Calu3 (cell line): ENCODE results near the gene CIB2. TPM values are rescaled to one million over a fixed set of nuclear protein-coding genes. Genes with fewer than 3 reads are reported as not detected.

ENCODE experiments used
- BruUV-seq: library from RNA; stranded (reverse); fragments of 400-500 nt; replicated peaks from 2 replicates; lab custom pipeline; 2021; lab: Mats Ljungman, UMichigan
- CTCF ChIA-PET: fragments of 300-600 bp; sonication (Branson Sonifier 250); formaldehyde crosslinking; loops from one replicate; lab custom pipeline; 2022; ENCODE audit warnings: antibody characterized with exemption; lab: Charles Lee
- DNase-seq: peaks from one replicate; pipeline ENCODE4 v3.0.0; 2022
- H3K27ac Mint-ChIP-seq: one replicate; pipeline ENCODE4 v1.8.0; 2022; ENCODE audit warnings: mixed read lengths; ENCODE audit not compliant: unreplicated experiment
- H3K27me3 Mint-ChIP-seq: one replicate; pipeline ENCODE4 v1.8.0; 2022; ENCODE audit warnings: mixed read lengths; ENCODE audit not compliant: unreplicated experiment
- H3K36me3 Mint-ChIP-seq: one replicate; pipeline ENCODE4 v1.8.0; 2022; ENCODE audit warnings: mild to moderate bottlenecking, moderate library complexity, mixed read lengths; ENCODE audit not compliant: insufficient read depth, unreplicated experiment
- H3K4me1 Mint-ChIP-seq: one replicate; pipeline ENCODE4 v1.8.0; 2022; ENCODE audit warnings: mild to moderate bottlenecking, low read depth, mixed read lengths; ENCODE audit not compliant: unreplicated experiment
- H3K4me3 Mint-ChIP-seq: one replicate; pipeline ENCODE4 v1.8.0; 2022; ENCODE audit warnings: mild to moderate bottlenecking, low read depth, moderate library complexity, mixed read lengths; ENCODE audit not compliant: unreplicated experiment
- H3K9me3 Mint-ChIP-seq: one replicate; pipeline ENCODE4 v1.8.0; 2022; ENCODE audit warnings: low read depth, mixed read lengths; ENCODE audit not compliant: unreplicated experiment
- intact Hi-C: fragments of 100-400 bp; cut with micrococcal nuclease; formaldehyde crosslinking; loops from one replicate; pipeline ENCODE4 v1.10.0; 2022; ENCODE audit not compliant: unreplicated experiment
- total RNA-seq: library from RNA; stranded (reverse); gene quantifications from 2 replicates; pipeline ENCODE4 v1.2.3, GENCODE V29; 2022
- TF ChIP-seq, protein P1 (sequence below): fragments of 200-600 bp; IDR thresholded peaks from one replicate; pipeline ENCODE4 v1.8.0; 2022; ENCODE audit warnings: antibody characterized with exemption; ENCODE audit not compliant: unreplicated experiment

The CIB2 gene
- total RNA-seq, 1 experiment from 2014 or later = 15.7 TPM

DNA sequence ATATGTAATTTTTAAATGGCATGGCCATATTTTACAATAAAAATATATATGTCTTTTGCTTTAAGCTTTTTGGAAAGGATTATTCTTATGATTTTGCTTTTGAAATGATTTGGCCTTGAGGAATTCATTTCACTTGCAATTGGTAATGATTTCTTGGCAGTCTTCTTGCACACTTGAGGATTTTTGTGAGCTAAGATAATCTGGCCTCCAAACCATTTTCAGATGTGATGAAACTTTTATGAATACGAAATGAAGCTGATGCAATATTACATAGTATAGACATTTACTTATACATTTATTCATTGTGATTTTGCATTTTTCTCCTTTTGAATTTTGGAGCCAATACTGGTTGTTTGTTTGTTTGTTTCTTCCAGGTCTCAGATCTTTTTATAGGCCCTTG, 45.3 kb downstream of the CIB2 start:
- intact Hi-C loops = no loop called here
- H3K27ac Mint-ChIP-seq = no peak overlapping the region
- DNase-seq = no peak
- no TSS peak for BruUV-seq
- peaks cover 16% of the 10 kb centered on the region for H3K4me1 Mint-ChIP-seq
- no peaks in the 10 kb centered on the region for H3K9me3 Mint-ChIP-seq
- CTCF ChIA-PET = no interaction called here
- H3K27me3 Mint-ChIP-seq = no peaks in the 10 kb centered on the region
- no peak overlapping the region for H3K4me3 Mint-ChIP-seq
- H3K36me3 Mint-ChIP-seq = no peaks in the 10 kb centered on the region
- TF ChIP-seq, protein P1, sequence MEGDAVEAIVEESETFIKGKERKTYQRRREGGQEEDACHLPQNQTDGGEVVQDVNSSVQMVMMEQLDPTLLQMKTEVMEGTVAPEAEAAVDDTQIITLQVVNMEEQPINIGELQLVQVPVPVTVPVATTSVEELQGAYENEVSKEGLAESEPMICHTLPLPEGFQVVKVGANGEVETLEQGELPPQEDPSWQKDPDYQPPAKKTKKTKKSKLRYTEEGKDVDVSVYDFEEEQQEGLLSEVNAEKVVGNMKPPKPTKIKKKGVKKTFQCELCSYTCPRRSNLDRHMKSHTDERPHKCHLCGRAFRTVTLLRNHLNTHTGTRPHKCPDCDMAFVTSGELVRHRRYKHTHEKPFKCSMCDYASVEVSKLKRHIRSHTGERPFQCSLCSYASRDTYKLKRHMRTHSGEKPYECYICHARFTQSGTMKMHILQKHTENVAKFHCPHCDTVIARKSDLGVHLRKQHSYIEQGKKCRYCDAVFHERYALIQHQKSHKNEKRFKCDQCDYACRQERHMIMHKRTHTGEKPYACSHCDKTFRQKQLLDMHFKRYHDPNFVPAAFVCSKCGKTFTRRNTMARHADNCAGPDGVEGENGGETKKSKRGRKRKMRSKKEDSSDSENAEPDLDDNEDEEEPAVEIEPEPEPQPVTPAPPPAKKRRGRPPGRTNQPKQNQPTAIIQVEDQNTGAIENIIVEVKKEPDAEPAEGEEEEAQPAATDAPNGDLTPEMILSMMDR = no peak

DNA sequence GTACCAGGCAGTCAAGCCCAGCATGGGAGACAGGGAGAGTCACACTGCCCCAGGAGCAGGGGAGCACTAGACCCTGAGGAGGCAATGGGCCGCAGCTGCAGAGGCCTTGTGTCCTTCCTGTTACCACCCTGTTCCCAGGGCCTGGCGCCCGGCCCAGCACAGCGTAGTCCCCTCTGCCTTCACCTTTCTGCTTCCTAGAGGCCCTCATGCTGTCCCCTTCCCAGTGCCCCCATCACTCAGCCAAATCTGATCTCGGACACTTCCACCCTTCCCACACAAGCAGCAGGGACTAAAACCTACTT, 46.8 kb downstream of the CIB2 start:
- TF ChIP-seq, protein P1 = no peak
- Mint-ChIP-seq H3K27ac (no peak overlapping the region), H3K36me3 (no peaks in the 10 kb centered on the region), H3K27me3 (no peaks in the 10 kb centered on the region), H3K4me3 (no peak overlapping the region), H3K4me1 (peaks cover 21% of the 10 kb centered on the region), H3K9me3 (no peaks in the 10 kb centered on the region)
- BruUV-seq = no TSS peak
- CTCF ChIA-PET = no interaction called here
- DNase-seq = no peak
- intact Hi-C loops = no loop called here

DNA sequence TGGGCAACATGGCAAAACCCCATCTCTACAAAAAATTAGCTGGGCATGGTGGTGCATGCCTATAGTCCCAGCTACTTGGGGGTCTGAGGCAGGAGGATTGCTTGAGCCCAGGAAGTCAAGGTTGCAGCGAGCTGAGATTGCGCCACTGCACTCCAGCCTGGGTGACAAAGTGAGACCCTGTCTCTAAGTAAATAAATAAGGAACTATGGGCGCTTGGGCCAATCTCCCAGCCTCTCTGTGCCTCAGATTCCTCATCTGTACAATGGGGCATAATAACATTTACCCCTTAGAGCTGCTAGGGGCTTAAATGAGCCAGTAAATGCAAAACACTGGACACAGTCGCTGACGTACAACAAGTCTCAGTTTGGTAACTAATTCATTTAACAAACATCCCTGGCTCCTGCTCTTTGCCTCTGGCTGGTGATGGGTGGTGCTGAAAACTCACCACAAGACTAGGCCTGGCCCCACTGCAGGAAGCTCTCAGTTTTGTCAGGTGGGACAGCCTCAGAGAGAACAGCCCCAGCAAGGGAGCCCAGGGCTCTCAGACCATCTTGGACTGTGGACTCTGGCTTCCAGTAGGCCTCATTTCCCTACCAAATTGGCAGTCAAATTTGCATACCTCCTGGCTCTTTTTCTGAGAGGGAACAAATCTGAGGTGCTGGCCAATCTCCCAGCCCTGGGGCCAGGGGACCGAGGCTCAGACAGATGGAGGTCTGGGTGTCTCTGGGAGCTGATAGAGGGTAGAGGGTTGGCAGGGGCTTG, 47.4 kb downstream of the CIB2 start:
- intact Hi-C loops = no loop called here
- CTCF ChIA-PET = interaction anchor here (0.6 kb wide), 1 partner anchor 115 kb away, joined by 4 read pairs; no protein-coding TSS in a partner anchor
- no TSS peak for BruUV-seq

DNA sequence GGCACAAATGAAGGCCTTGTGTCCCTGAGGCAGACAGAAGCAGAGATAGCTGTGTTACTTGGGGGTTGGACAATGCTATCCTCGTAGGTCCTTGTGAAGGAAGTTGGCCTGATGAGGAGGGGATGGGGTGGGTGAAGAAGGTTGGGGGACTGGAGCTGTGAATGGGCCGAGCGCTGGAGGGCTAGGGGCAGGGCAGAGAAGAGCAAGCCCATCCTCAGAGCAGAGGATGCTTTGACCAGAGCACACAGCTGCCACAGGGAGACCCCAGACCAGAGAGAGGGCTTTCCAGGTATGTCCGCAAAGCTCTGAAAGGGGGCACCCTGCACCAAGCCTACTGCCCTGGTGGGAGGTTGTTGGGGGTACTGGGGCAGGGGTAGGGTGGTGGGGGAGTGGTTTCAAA, 48.1 kb downstream of the CIB2 start:
- H3K36me3 Mint-ChIP-seq = peaks cover under 1% of the 10 kb centered on the region
- no peaks in the 10 kb centered on the region for H3K9me3 Mint-ChIP-seq
- CTCF ChIA-PET = interaction anchor here (0.6 kb wide), 1 partner anchor 114 kb away, joined by 4 read pairs; no protein-coding TSS in a partner anchor
- no peak for DNase-seq
- peaks cover 19% of the 10 kb centered on the region for H3K4me1 Mint-ChIP-seq
- no peak overlapping the region for H3K4me3 Mint-ChIP-seq
- H3K27ac Mint-ChIP-seq = no peak overlapping the region
- BruUV-seq = no TSS peak
- TF ChIP-seq, protein P1 = no peak
- H3K27me3 Mint-ChIP-seq = no peaks in the 10 kb centered on the region
- intact Hi-C loops = no loop called here

More for the DNA sequence above, 47.4 kb downstream of the CIB2 start:
- DNase-seq = no peak
- no peaks in the 10 kb centered on the region for H3K36me3 Mint-ChIP-seq
- no peak overlapping the region for H3K4me3 Mint-ChIP-seq
- no peaks in the 10 kb centered on the region for H3K27me3 Mint-ChIP-seq
- TF ChIP-seq, protein P1 = no peak
- H3K27ac Mint-ChIP-seq = no peak overlapping the region
- peaks cover 24% of the 10 kb centered on the region for H3K4me1 Mint-ChIP-seq
- H3K9me3 Mint-ChIP-seq = no peaks in the 10 kb centered on the region
